ENCODE data around the gene TTF2.

TTF2 gene

GRCh38 chr1:117047271-117047670, 12.9 kb upstream of the TTF2 start:
- DNase-seq: no peak

DNA sequence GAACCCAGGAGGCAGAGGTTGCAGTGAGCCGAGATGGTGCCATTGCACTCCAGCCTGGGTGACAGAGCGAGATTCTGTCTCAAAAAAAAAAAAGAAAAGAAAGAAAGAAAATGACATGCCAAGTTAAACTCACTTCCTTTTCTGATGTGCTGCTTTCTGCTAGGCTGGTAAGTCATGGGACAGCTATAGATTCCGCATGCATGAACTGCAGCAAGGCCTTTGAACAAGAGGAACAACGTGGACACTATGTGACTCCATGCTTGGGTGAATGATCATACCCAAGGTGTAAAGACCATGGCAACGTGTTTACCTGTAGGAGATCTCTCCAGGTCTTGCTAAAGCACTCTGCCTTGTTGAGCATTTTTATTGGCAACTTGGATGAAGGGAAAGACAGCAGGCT, 10.3 kb upstream of the TTF2 start:
- no peak for DNase-seq

GRCh38 chr1:117051224-117052064, 8.7 kb upstream of the TTF2 start:
- DNase-seq: no peak

DNA sequence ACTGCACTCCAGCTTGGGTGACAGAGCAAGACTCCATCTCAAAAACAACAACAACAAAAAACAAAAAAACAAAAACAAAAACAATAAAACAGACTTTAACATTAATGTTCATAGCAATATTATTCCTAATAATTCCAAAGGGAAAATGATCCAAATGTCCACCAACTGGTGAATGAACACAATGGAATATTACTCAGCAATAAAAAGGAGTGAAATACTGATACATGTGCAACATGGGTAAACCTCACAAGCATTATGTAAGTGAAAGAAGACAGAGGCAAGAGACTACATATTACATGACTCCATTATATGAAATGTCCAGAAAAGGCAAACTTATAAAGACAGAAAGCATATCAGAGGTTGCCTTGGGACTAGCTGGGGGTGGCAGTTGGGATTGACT, 6.1 kb upstream of the TTF2 start:
- DNase-seq: no peak

DNA sequence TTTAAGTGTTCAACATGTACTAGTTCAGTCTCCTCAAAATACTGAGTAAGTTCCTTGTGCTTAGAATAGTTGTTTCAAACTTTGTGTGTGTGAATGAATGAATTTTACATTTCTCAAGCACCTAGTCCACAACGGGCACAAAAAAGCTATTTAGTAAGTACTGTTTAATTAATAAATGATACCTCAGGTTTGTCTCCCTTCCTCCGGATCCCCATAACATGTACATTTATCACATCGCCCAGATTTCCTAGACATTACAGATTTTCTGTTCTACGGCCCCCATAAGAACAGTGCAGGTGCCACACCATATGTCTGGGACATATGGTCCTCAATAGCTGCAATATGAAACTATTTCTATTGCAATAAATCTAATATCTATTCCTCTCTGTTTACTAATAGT, 1.3 kb upstream of the TTF2 start:
- DNase-seq: no peak

GRCh38 chr1:117059334-117059677, 820 bp upstream of the TTF2 start:
- DNase-seq: peak; percentile 66

DNA sequence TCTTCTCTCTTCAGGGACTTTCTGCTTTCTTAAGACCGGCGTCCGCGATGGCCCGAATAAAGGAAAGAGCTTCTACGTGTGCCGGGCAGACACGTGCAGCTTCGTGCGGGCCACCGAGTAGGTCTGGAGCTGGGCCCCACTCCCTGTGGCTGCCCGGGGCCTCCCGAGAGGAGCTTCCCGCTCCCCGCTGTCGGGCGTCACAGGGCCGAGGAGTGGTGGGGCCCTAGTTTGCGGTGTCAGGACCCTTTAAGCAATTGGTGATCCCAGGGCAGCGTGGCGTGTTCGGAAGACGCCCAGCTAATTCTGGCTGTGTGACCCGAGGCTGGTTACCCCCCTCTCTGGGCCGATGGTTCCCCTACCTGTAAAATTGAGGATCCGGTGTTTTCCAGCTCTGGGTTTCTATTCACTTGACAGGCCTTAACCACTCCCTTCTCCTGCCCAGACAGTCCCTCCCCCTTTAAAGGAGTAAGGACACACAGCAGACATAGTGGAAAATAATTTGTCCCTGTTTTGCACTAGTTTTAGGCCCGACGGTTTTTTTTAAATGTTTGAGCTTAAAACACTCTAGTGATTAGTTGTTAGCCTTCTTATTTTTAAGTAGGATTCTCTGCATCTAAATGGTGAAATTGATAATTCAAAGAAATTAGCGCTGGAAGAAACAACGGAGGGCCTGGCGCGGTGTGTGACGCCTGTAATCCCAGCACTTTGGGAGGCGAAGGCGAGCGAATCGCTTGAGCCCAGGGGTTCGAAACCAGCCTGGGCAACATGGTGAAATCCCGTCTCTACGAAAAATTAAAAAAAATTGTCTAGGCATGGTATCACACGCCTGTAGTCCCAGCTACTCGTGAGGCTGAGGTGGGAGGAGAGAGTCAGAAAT, 553 bp downstream of the TTF2 start:
- no peak for DNase-seq

DNA sequence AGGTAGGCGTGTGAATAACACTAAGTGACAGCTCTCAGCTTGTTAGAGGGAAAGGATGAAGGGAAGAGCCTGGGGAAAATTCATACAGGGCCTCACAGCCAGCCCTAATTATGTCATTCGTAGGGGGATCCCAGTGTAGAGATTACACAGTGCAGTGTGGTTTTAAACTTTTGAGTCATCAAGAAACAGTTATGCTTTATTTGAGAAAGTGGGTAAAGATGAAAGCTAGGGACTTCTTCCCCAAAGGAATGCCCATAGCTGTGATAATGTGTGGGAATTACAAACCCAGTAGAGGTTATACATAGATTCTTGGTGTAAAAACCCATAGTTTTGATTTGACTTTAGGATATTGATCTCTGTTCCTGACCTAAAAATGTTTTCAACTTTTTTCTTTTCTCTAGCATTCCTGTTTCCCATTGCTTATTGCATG, 1.9 kb downstream of the TTF2 start:
- DNase-seq: no peak

DNA sequence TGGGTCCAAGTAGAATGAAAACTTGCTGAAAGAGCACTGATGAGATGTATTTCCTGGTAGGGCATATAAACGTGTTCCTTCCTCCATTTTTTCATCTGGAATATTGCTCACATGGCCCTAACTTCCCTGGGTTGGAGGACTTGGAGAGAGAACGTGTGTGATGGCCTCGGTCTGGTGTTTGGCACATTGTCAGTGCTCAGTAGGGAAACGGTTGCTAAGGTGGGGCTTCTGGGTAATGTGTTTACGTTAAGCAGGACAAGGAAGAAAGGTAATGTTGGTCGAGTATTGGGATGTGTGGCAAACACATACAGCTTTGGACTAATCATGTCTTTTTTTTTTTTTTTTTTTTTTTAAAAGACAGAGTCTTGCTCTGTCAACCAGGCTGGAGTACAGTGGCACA, 6.2 kb downstream of the TTF2 start:
- no peak for DNase-seq

GRCh38 chr1:117067533-117068370, 7.6 kb downstream of the TTF2 start:
- DNase-seq: peak; percentile 35

DNA sequence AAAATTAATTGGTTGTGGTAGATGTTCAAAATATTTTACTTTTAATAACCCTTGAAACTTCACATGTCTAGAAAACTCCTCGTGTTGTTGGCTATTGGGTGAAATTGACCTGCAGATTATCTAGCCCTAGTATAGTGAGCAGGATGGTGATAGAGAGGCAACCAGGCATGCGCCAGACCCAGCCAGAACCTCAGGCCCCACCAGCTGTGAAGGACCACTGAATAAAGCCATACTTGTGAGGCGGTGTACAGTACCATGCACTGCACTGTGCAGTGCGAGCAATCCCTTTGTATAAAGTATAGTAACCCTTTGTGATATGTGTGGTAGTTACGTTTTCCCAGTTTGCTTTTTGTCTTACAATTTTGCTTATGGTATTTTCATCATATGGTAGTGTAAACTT, 8.5 kb downstream of the TTF2 start:
- no peak for DNase-seq

DNA sequence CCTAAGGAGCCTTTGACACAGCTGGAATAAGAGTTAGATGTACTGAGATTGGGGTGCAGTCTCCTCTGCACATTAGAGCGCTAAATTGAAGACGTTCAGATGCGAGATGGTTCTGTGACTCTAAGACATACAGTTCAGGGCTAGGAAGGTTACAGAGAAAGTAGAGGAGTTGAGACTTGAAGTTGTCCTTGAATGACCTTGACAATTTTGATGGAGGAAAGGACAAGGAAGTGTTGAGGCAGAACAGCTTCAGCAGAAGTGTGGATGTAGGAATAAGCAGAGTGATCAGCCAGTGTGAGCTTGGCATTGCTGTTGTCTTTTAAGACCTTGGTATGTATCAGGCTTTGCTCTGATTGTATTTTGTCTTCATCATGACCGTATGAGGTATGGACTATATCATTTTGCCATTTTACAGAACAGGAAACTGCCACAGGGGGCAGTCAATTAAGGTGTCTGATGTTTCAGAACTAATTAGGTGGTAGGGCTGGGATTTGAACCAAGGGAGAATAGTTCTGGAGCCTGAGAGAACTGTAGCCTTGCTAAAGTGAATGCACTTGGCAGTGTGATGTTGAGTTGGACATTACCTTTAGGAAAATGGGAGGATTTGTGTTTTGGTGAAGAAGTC, 9.2 kb downstream of the TTF2 start:
- no peak for DNase-seq

DNA sequence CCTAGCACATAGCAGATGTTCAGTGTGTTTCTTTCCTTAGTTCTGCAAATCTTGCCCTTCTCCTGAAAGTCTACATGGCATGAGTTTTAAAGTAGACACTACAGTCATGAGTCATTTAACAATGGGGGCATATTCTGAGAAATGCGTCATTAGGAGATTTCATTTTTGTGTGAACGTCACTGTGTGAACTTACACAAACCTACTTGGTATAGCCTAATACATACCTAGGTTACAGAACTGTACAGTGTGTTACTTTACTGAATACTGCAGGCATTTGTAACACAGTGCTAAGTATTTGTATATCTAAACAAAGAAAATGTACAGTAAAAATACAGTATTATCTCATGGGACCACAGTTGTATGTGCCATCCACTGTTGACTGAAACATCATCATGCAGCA, 10.0 kb downstream of the TTF2 start:
- no peak for DNase-seq

GRCh38 chr1:117076648-117077047, 16.5 kb downstream of the TTF2 start:
- no peak for DNase-seq

GRCh38 chr1:117077267-117077666, 17.1 kb downstream of the TTF2 start:
- no peak for DNase-seq

DNA sequence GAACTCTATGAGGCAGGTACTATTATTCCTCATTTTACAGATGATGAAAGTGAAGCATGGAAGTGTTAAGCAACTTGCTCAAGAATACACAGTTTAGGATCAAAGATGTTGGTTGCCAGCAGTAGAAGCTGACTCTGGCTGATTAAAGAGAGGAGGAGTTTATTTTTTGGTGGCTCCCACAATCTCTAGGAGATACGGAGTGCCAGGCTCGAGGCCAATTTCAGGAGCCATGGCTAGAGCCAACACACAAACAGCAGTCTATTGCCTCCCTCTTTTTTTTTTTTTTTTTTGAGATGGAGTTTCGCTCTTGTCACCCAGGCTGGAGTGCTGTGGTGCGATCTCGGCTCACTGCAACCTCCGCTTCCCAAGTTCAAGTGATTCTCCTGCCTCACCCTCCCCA, 19.6 kb downstream of the TTF2 start:
- no peak for DNase-seq

DNA sequence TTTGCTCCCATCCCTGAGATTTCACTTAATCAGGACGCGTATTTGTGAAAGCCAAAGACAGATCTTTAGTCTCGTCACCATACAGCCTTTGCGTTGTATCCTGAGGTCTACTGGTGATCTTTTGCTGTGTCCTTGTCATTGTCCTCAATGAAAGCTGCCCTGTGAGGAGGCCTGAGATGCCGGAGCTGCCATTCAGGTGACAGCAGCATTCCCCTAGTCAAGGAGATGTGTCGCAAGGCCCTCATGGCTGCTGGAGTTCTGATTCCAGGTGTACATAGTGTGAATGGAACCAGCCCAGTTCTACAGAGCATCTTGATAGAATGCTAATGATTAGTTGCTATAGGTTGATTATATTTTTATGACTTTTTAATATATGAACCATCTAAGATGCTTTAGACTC, 24.1 kb downstream of the TTF2 start:
- no peak for DNase-seq

GRCh38 chr1:117087686-117088085, 27.6 kb downstream of the TTF2 start:
- DNase-seq: no peak

DNA sequence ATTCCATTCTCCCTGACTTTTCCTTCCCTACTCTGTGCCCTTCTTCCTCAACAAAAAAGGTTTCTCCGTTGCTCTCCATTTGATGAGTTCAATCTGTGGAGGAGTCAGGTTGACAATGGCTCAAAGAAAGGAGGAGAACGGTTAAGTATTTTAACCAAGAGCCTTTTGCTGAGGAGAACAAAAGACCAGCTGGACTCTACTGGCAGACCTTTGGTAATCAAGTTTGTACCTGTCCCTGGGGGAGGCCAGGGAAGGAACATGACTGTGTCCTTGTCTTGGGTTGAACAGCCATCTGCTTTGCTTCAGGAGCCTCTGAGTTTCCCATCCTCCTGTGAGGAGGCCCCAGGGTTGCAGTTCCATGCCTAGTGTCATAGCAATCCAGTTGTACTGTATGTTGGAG, 29.9 kb downstream of the TTF2 start:
- DNase-seq: no peak

DNA sequence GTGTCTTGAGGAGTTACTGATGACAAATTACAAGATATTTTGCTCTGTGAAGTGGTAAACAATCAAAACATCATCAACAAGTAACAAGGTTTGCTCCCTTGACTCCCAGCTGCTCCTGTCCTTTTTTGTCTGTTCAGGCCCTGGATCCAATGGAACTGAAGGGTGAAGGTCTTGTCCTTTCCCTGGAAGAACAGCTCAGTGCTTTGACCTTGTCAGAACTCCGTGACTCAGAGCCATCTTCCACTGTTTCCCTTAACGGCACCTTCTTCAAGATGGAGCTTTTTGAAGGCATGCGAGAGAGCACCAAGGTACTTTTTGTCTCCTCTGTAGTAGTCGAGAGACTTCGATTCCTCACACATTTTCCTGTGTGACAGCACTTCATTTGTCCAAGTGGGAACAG, 32.5 kb downstream of the TTF2 start:
- no peak for DNase-seq

GRCh38 chr1:117093091-117093534, 33.0 kb downstream of the TTF2 start:
- no peak for DNase-seq

DNA sequence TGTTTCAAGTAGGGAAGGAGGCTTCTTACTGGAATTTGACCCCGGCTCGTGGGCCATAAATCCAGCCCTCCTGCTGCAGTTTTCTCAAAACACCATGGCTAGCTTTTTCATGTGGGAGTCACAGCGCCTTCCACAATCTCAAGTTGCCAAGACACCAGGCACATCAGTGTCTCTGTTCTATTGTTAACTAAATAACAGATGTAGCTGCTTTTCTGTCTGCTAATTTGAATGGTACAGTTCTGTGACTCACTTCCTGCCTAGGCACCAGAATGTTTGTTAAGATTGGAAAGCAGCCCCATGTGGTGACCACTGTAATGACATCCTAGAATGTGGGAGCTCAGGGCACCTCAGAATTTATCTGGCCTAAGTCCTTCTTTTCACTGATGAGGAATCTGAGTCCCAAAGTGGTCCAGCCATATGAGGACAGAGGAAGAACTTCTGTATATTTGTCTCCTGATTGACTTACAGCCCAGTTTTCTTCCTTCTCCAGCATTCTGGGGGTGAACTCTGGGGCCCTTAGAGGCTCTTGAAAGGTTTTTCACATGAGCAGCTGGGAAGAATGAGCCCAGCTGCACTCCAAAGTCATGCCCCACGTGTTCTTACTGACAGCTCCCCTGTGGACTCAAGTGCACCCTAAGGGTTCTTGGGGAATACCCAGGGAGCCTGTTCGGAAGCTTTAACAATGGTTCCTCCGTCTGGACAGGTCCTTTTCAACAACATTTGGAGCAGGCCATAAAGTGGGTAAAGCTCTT, 33.9 kb downstream of the TTF2 start:
- DNase-seq: peak; percentile 68

Measured in NCI-H2107 (cell line).